Measurements from ENCODE around the gene AGO3.
A peak's percentile ranks its signal among the peaks of the same experiment; 100 is the strongest.
"Not testable (repeated sequence)": the region's sequence is repeated elsewhere in the genome, so short reads cannot be mapped to it uniquely, and the experiment has no call there.

AGO3 gene

GRCh38 chr1:35930593-35931445 lies at the start of gene AGO3:
Gene AGO3 (plus strand): TSS chr1:35931105. CDS start chr1:35931427, 322 bp downstream.
- peak; percentile 74 to 77 for DNase-seq (ENCODE audit: low read depth in 2 of 2)

GRCh38 chr1:35881850-35882273 lies 49.0 kb upstream of the AGO3 start:
- DNase-seq (ENCODE audit: low read depth in 2 of 2): no peak

DNA sequence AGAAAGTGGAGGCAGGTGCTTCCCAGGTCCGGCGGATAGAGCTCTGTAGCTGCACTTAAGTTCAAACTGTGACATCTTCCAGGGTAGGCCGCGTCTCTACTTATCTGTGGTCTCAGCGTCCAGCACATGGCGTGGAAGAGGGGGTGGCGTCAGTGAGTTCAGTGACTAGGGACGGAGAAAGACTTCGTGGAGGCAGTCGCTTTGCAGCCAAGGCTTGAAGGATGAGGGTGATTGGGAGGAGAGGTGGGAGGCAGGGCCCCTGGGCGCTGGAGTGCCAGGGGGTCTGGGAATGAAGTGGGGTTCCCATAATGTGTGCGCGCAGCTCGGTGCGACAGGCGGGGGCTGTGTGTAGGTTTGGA lies 48.3 kb upstream of the AGO3 start:
- no peak for DNase-seq (ENCODE audit: low read depth in 2 of 2)

DNA sequence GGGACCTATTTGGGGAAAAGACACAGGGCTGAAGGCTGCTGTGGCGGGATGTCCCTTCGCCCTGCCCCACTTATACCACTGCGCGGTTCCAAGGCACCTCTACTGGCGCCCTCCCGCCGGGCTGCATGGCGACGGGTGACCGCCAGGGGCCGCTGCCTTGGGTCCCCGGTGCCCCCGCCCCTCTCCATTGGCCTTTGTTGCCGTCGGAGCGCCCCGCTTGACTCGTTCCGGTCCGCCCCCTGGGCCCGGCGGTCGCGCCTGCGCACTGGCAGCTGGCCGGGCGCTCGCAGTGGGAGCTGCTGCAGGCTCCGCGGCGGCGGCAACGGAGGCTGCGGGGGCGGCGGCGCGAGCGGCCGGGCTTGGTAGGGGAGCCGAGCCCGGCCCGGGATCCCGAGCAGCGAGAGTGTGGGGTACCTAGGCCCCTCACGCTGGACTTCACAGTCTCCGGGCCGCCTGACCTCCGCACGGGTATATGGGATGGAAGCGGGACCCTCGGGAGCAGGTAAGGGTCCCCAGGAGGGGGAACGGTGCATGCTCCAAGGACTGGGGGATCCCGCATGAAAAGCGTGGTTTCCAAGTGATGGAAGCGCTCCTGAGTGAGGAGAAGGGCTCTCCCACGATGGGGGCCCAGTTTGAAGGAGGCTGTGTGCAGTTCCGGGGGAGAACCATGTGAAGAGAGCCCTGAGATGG lies 47.8 kb upstream of the AGO3 start, which contains the start of gene AGO1:
AGO1 (plus strand) TSS at position 265 of the 690 bp plus-strand sequence; CDS start at position 478, 213 bp downstream.
- DNase-seq (ENCODE audit: low read depth in 2 of 2): peak; percentile 93 to 94

DNA sequence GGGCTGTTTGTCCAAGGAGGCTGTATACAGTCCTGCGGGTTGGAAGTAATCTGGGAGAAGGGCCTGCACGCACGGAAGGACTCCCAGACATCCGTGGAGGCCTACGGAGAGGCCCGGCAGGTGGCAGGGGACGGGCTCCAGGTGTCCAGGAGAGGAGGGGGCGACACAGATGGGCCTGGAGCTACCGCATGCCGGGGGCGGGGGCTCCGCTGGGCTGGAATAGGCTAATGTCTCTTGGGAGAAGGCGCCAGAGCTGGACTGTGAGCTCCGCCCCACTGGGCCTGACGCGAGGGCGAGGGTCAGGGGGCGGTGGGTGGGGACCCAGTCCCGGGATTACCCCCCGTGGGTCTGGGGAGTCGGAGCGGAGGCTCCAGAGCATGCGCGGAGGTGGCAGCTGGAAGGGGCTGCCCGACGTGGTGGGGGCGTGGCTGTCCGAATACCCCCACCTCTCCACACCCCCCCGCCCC lies 47.2 kb upstream of the AGO3 start:
- DNase-seq (ENCODE audit: low read depth in 2 of 2): no peak

GRCh38 chr1:35884934-35885333 lies 46.0 kb upstream of the AGO3 start:
- DNase-seq (ENCODE audit: low read depth in 2 of 2): no peak

- no peak for DNase-seq (ENCODE audit: low read depth in 2 of 2)
These were observed 44.8 kb upstream of the AGO3 start for GRCh38 chr1:35885961-35886558.

DNA sequence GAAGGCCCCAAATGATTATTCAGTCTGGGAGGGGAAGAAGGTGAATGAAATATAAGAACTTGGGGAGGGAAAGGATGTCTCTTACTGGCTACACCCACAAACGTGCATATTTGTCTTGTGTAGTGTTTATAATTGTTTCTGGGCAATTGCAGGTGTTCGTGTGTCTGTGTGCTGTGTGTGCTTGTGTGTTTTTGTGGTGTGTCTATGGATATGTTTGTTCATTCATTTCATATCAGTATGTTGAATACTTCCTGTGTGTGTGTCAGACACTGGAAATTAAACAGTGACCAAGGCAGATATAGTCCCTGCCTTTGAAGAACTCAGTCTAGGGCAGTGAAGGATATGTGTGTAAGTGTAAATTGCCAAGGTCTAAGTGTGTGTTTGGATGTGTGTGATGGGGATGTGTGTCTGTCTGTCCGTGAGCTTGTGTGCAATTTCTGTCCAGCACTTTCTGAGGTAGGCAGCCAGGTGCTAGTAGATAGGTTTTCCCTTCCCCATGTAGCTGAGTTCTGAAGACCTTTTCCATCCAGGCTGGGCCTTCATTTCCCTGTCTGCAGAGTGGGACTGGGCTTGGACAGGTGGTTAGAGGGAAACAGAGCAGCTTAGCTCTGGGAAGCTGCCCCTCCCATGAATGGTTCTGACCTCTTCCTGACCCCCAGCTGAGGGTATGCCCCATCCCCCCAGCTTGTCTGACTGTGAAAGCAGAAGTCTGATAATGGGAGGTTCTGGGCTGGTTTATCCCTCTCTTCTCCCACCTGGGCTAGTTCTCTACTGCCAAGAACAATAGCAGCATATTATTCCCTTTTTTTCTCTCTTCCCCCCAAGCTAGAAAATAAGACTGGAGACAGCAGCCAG lies 44.1 kb upstream of the AGO3 start:
- no peak for DNase-seq (ENCODE audit: low read depth in 2 of 2)

DNA sequence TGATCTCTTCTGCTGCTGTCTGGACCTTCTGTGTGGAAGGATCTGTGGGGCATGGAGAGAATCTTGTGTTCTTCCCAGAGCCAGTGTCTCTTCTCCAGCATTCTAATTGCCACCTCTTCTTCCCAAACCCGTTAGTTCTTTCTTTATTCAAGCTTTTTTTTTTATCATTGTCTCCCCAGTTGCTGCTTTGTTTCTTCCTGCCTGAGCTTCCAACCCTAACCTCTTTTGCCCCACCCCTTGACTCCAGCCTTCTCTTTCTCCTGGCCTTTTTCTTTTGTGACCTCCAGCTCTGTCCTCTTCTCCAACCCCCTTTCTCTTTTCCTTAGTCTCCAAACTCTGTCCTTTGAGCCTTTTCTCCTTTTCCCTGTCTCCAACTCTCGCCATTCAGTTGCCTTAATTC lies 43.4 kb upstream of the AGO3 start:
- DNase-seq (ENCODE audit: low read depth in 2 of 2): no peak

- DNase-seq (ENCODE audit: low read depth in 2 of 2): no peak
These were observed 42.6 kb upstream of the AGO3 start for GRCh38 chr1:35888255-35888654.

GRCh38 chr1:35888981-35889380 lies 41.9 kb upstream of the AGO3 start:
- DNase-seq (ENCODE audit: low read depth in 2 of 2): not testable (repeated sequence)

- no peak for DNase-seq (ENCODE audit: low read depth in 2 of 2)
These were observed 37.6 kb upstream of the AGO3 start for GRCh38 chr1:35893051-35893879.

GRCh38 chr1:35894183-35894582 lies 36.7 kb upstream of the AGO3 start:
- no peak for DNase-seq (ENCODE audit: low read depth in 2 of 2)

DNA sequence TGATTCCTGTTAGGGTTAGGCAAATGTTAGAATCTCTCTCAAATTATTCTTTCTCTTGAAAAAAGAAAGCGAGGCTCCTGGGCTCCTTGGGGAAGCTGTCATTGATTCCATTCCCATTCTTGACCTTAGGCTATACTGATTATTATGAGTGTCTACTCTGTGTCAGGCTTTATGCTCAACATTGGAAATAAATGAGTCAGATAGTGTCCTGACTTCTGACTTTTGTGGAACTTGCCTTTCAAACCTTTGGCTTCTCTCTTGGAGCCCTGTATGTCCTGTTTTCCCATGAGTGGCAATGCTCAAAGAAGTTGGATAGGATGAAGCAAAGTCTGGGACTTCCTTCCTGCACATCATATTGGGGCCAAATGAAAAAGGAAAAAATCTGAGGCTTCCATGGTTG lies 36.2 kb upstream of the AGO3 start:
- no peak for DNase-seq (ENCODE audit: low read depth in 2 of 2)

GRCh38 chr1:35899941-35900340 lies 31.0 kb upstream of the AGO3 start:
- DNase-seq (ENCODE audit: low read depth in 2 of 2): no peak

- no peak for DNase-seq (ENCODE audit: low read depth in 2 of 2)
These were observed 29.7 kb upstream of the AGO3 start for GRCh38 chr1:35901235-35901634.

GRCh38 chr1:35902671-35903070 lies 28.2 kb upstream of the AGO3 start:
- DNase-seq (ENCODE audit: low read depth in 2 of 2): no peak

GRCh38 chr1:35914717-35915116 lies 16.2 kb upstream of the AGO3 start:
- DNase-seq (ENCODE audit: low read depth in 2 of 2): no peak

- no peak for DNase-seq (ENCODE audit: low read depth in 2 of 2)
These were observed 15.2 kb upstream of the AGO3 start for GRCh38 chr1:35915693-35916092.

DNA sequence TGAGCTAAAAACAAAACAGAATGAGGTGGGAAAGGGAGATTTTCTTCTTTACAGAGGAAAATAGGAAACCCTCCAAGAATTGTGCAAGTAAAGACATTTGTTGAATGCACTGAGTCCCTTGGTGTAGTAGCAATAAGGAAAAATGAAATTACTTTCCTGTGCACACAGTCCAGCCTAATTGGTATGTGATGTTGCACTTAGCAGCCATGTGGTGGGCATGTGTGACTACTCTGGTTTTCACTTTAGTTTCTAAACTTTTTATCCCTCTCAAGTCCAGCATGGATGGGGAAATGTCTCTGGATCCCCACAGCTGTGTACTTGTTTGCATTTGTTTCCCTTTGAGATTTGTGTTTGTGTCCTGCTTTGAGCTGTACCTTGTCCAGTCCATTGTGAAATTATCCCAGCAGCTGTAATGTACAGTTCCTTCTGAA lies 7.1 kb upstream of the AGO3 start:
- no peak for DNase-seq (ENCODE audit: low read depth in 2 of 2)

GRCh38 chr1:35924838-35925237 lies 6.1 kb upstream of the AGO3 start:
- DNase-seq (ENCODE audit: low read depth in 2 of 2): no peak
